Stomach (tissue), 4 donors: ENCODE results near the gene COX19.

Experiments used
- CTCF ChIP-seq, 7 experiments: fragments of 450-650 bp in 4 of 7; fragments of 200-600 bp in 3 of 7; sonication (generic) in 3 of 7; IDR thresholded peaks; one replicate each; pipeline ENCODE4 v1.5.1; 2016 to 2019; ENCODE audit warnings: antibody characterized with exemption in 7 of 7, control low read depth in 2 of 7, mild to moderate bottlenecking in 1 of 7
- POLR2A ChIP-seq, 4 donors: fragments of 450-650 bp; IDR thresholded peaks; one replicate each; pipeline ENCODE4 v1.6.1; 2016; ENCODE audit warnings: antibody characterized with exemption in 4 of 4, control low read depth in 2 of 4, mild to moderate bottlenecking in 1 of 4, moderate library complexity in 1 of 4
- POLR2AphosphoS5 ChIP-seq, 3 donors: sonication (generic); formaldehyde crosslinking; IDR thresholded peaks; one replicate each; pipeline ENCODE4 v1.6.1; 2016; ENCODE audit warnings: antibody characterized with exemption in 3 of 3

GRCh38 chr7:1017586-1018333 is 42.4 kb upstream of the COX19 start:
- TF ChIP-seq CTCF (IDR thresholded peaks at IDR 0.05) = no peak
- no peak for TF ChIP-seq POLR2A (IDR thresholded peaks at IDR 0.05)
- no peak for TF ChIP-seq POLR2AphosphoS5 (IDR thresholded peaks at IDR 0.05)
